Fibroblast of the aortic adventitia (primary cell): ENCODE data around the gene WFIKKN1. TPM values are rescaled to one million over a fixed set of nuclear protein-coding genes. Genes with fewer than 3 reads are reported as not detected.

ENCODE experiments used
- DNase-seq: peaks from one replicate; pipeline ENCODE4 v3.0.0-alpha.2; 2010; ENCODE audit warnings: low read depth
- H3K4me3 ChIP-seq: 2 replicates; pipeline ENCODE4 v1.5.1; 2011; ENCODE audit warnings: low read depth, mild to moderate bottlenecking, control low read depth, low read length, moderate library complexity
- CTCF ChIP-seq: IDR thresholded peaks from 2 replicates; pipeline ENCODE4 v1.5.1; 2011; ENCODE audit warnings: mild to moderate bottlenecking, low read length, control low read depth, inconsistent platforms; ENCODE audit not compliant: insufficient read depth
- total RNA-seq: library from RNA; depleted of rRNA; stranded (reverse); fragments of >200 nt; gene quantifications from 2 replicates; pipeline ENCODE4 v1.2.3, GENCODE V29; 2012; ENCODE audit warnings: low replicate concordance

Gene WFIKKN1
- total RNA-seq, 1 donor, result 0.18 TPM

GRCh38 chr16:679814-680624 lies 49.2 kb downstream of the WFIKKN1 start, which contains the start of gene STUB1:
STUB1 (plus strand) TSS chr16:680410; CDS start chr16:680526, 116 bp downstream.
- H3K4me3 ChIP-seq, result peak within 1 kb of the TSS; percentile 82
- no peak for TF ChIP-seq CTCF
- DNase-seq, result peak; percentile 80

- H3K4me3 ChIP-seq, result peak overlapping the region; percentile 82
- TF ChIP-seq CTCF, result no peak
- no peak for DNase-seq
Measured at GRCh38 chr16:680625-680945, 49.8 kb downstream of the WFIKKN1 start.

GRCh38 chr16:680967-681745 lies 50.4 kb downstream of the WFIKKN1 start:
- no peak for TF ChIP-seq CTCF
- peak overlapping the region; percentile 82 for H3K4me3 ChIP-seq
- DNase-seq, result peak; percentile 63

- TF ChIP-seq CTCF, result no peak
- peak overlapping the region; percentile 82 for H3K4me3 ChIP-seq
- no peak for DNase-seq
Measured at GRCh38 chr16:681746-682427, 51.1 kb downstream of the WFIKKN1 start.

GRCh38 chr16:682493-683395 lies 52.0 kb downstream of the WFIKKN1 start:
- no peak for TF ChIP-seq CTCF
- H3K4me3 ChIP-seq, result peak overlapping the region; percentile 73
- no peak for DNase-seq
